K562 (cell line): Measurements from ENCODE around the gene RSRC1. TPM values are rescaled to one million over a fixed set of nuclear protein-coding genes. Genes with fewer than 3 reads are reported as not detected.

ENCODE experiments used
- CBFB ChIP-seq: sonication (generic); formaldehyde crosslinking; IDR thresholded peaks from 2 replicates; pipeline ENCODE4 v1.4.0; 2020; ENCODE audit warnings: mild to moderate bottlenecking, missing genetic modification reagents
- FOSL1 ChIP-seq: fragments of 200-800 bp; sonication (Bioruptor generic); conservative IDR thresholded peaks from 2 replicates; pipeline ENCODE4 v1.6.1; 2016; ENCODE audit warnings: missing genetic modification characterization, missing compliant biosample characterization
- GTF2A2 ChIP-seq: IDR thresholded peaks from 2 replicates; pipeline ENCODE4 v1.6.1; 2016; ENCODE audit warnings: mild to moderate bottlenecking, missing genetic modification characterization, missing compliant biosample characterization
- MED1 ChIP-seq: sonication (generic); formaldehyde crosslinking; IDR thresholded peaks from 2 replicates; pipeline ENCODE4 v1.8.1; 2023; ENCODE audit warnings: missing genetic modification reagents, borderline replicate concordance
- NELFE ChIP-seq: IDR thresholded peaks from 2 replicates; pipeline ENCODE4 v1.6.1; 2011; ENCODE audit warnings: mild to moderate bottlenecking; ENCODE audit not compliant: insufficient read depth, insufficient read length
- NR3C1 ChIP-seq: sonication (generic); formaldehyde crosslinking; IDR thresholded peaks from 2 replicates; pipeline ENCODE4 v1.8.1; 2022; ENCODE audit warnings: missing genetic modification reagents
- TAL1 ChIP-seq: fragments of 450-650 bp; IDR thresholded peaks from 2 replicates; pipeline ENCODE4 v1.6.1; 2016; ENCODE audit warnings: mild to moderate bottlenecking
- ZNF764 ChIP-seq: fragments of 250-450 bp; sonication (Bioruptor Pico); IDR thresholded peaks from 2 replicates; pipeline ENCODE4 v1.4.0; 2020; ENCODE audit warnings: low read depth, mild to moderate bottlenecking, moderate library complexity
- polyA plus RNA-seq, 8 experiments: library from polyadenylated mRNA; depleted of rRNA in 4 of 8; stranded (reverse) in 5 of 8; unstranded in 3 of 8; fragments of >200 nt; fragmentation: Nextera tagmentation in 2 of 8; fragmentation: Illumina TruSeq in 1 of 8; extraction: Ambion mirVana in 2 of 8; extraction: Trizol in 1 of 8; gene quantifications; 2 replicates each; pipeline versions ENCODE4 v1.2.1 to v1.2.3, GENCODE V29; 2011 to 2014; ENCODE audit warnings: inconsistent platforms in 1 of 8, missing spikeins in 1 of 8
- total RNA-seq, 7 experiments: library from RNA; depleted of rRNA in 6 of 7; stranded (reverse); fragments of >200 nt in 6 of 7; fragmentation: Illumina TruSeq in 2 of 7; extraction: Trizol in 2 of 7; gene quantifications; 2 replicates each; pipeline versions ENCODE4 v1.2.1 to v1.2.3, GENCODE V29; 2011 to 2021; ENCODE audit warnings: low replicate concordance in 1 of 7
- TF ChIP-seq, protein P1 (sequence below): fragments of 250-450 bp; sonication (Bioruptor Pico); IDR thresholded peaks from 2 replicates; pipeline ENCODE4 v1.9.0; 2021; ENCODE audit warnings: mild to moderate bottlenecking, inconsistent platforms
- TF ChIP-seq, protein P2 (sequence below): fragments of 250-450 bp; sonication (Bioruptor Pico); IDR thresholded peaks from 2 replicates; pipeline ENCODE4 v1.5.0; 2021
- TF ChIP-seq, protein P3 (sequence below): fragments of 450-650 bp; IDR thresholded peaks from 2 replicates; pipeline ENCODE4 v1.6.1; 2016; ENCODE audit warnings: low read depth
- TF ChIP-seq, protein P4 (sequence below): sonication (generic); formaldehyde crosslinking; IDR thresholded peaks from 2 replicates; pipeline ENCODE4 v1.8.0; 2022; ENCODE audit warnings: missing genetic modification reagents, mild to moderate bottlenecking, moderate library complexity, borderline replicate concordance

RSRC1 gene
- total and polyA plus RNA-seq, 9 of the 15 experiments (the other 6 are each of a cell fraction or from before 2014, with no cell fraction given), result 19.3 to 128 (median 75.5) TPM

DNA sequence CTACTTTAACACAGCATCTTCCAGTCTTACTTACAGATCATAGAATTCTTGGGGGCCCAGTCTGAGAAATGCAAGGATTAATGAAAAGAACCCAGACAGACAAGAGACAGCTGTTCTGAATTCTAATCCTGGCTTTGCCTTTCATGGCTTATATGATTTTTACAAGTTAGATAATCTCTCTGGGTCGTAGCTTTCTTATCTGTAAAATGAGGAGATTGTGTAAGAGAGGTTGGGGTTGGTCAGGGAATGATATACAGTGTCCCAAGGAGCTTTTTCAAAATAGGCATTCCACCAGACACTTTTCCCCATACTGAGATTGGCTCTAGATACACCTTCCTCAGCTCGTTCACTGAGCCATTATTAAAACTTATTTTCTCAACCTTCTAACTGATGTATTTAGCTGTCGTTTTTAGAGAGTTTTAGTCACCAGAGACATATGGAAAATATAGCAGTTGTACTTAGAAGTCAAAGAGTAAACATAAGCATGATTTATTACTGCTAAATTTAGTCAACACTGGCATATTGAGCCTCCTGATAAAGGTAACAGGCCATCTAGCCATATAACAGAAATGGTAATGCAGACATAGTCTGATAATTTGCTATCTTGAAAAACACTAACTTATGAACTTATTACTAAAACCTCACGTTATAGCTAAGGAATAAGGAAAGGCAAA, 298.1 kb downstream of the RSRC1 start (continued):
- TF ChIP-seq, protein P1, sequence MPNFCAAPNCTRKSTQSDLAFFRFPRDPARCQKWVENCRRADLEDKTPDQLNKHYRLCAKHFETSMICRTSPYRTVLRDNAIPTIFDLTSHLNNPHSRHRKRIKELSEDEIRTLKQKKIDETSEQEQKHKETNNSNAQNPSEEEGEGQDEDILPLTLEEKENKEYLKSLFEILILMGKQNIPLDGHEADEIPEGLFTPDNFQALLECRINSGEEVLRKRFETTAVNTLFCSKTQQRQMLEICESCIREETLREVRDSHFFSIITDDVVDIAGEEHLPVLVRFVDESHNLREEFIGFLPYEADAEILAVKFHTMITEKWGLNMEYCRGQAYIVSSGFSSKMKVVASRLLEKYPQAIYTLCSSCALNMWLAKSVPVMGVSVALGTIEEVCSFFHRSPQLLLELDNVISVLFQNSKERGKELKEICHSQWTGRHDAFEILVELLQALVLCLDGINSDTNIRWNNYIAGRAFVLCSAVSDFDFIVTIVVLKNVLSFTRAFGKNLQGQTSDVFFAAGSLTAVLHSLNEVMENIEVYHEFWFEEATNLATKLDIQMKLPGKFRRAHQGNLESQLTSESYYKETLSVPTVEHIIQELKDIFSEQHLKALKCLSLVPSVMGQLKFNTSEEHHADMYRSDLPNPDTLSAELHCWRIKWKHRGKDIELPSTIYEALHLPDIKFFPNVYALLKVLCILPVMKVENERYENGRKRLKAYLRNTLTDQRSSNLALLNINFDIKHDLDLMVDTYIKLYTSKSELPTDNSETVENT, result no peak
- TF ChIP-seq CBFB (CRISPR knock-in tag) (no peak), TAL1 (peak; percentile 88), MED1 (CRISPR knock-in tag) (no peak), FOSL1 (tag) (peak; percentile 58), GTF2A2 (tag) (no peak), NR3C1 (no peak), NELFE (no peak), ZNF764 (CRISPR knock-in tag) (no peak)
- TF ChIP-seq, protein P2, sequence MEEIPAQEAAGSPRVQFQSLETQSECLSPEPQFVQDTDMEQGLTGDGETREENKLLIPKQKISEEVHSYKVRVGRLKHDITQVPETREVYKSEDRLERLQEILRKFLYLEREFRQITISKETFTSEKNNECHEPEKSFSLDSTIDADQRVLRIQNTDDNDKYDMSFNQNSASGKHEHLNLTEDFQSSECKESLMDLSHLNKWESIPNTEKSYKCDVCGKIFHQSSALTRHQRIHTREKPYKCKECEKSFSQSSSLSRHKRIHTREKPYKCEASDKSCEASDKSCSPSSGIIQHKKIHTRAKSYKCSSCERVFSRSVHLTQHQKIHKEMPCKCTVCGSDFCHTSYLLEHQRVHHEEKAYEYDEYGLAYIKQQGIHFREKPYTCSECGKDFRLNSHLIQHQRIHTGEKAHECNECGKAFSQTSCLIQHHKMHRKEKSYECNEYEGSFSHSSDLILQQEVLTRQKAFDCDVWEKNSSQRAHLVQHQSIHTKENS (CRISPR knock-in tag), result no peak
- TF ChIP-seq, protein P3, sequence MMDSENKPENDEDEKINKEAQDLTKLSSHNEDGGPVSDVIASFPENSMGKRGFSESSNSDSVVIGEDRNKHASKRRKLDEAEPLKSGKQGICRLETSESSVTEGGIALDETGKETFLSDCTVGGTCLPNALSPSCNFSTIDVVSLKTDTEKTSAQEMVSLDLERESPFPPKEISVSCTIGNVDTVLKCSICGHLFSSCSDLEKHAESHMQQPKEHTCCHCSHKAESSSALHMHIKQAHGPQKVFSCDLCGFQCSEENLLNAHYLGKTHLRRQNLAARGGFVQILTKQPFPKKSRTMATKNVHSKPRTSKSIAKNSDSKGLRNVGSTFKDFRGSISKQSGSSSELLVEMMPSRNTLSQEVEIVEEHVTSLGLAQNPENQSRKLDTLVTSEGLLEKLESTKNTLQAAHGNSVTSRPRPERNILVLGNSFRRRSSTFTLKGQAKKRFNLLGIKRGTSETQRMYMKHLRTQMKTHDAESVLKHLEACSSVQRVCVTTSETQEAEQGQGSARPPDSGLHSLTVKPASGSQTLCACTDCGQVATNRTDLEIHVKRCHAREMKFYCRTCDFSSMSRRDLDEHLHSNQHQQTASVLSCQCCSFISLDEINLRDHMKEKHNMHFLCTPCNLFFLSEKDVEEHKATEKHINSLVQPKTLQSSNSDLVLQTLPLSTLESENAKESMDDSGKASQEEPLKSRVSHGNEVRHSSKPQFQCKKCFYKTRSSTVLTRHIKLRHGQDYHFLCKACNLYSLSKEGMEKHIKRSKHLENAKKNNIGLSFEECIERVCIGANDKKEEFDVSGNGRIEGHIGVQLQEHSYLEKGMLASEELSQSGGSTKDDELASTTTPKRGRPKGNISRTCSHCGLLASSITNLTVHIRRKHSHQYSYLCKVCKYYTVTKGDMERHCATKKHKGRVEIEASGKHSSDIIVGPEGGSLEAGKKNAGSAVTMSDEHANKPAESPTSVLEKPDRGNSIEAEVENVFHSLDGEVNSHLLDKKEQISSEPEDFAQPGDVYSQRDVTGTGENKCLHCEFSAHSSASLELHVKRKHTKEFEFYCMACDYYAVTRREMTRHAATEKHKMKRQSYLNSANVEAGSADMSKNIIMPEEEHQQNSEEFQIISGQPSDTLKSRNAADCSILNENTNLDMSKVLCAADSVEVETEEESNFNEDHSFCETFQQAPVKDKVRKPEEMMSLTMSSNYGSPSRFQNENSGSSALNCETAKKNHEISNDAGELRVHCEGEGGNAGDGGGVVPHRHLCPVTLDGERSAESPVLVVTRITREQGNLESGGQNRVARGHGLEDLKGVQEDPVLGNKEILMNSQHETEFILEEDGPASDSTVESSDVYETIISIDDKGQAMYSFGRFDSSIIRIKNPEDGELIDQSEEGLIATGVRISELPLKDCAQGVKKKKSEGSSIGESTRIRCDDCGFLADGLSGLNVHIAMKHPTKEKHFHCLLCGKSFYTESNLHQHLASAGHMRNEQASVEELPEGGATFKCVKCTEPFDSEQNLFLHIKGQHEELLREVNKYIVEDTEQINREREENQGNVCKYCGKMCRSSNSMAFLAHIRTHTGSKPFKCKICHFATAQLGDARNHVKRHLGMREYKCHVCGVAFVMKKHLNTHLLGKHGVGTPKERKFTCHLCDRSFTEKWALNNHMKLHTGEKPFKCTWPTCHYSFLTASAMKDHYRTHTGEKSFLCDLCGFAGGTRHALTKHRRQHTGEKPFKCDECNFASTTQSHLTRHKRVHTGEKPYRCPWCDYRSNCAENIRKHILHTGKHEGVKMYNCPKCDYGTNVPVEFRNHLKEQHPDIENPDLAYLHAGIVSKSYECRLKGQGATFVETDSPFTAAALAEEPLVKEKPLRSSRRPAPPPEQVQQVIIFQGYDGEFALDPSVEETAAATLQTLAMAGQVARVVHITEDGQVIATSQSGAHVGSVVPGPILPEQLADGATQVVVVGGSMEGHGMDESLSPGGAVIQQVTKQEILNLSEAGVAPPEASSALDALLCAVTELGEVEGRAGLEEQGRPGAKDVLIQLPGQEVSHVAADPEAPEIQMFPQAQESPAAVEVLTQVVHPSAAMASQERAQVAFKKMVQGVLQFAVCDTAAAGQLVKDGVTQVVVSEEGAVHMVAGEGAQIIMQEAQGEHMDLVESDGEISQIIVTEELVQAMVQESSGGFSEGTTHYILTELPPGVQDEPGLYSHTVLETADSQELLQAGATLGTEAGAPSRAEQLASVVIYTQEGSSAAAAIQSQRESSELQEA, result no peak
- TF ChIP-seq, protein P4, sequence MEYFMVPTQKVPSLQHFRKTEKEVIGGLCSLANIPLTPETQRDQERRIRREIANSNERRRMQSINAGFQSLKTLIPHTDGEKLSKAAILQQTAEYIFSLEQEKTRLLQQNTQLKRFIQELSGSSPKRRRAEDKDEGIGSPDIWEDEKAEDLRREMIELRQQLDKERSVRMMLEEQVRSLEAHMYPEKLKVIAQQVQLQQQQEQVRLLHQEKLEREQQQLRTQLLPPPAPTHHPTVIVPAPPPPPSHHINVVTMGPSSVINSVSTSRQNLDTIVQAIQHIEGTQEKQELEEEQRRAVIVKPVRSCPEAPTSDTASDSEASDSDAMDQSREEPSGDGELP (CRISPR knock-in tag), result no peak
